Measurements from ENCODE around the gene SLC39A6. TPM values are rescaled to one million over a fixed set of nuclear protein-coding genes. Genes with fewer than 3 reads are reported as not detected.
"Not testable (repeated sequence)": the region's sequence is repeated elsewhere in the genome, so short reads cannot be mapped to it uniquely, and the experiment has no call there.

Gene SLC39A6
- total RNA-seq, 4 donors from 2014 or later, result 15.4 to 55.2 (median 43.6) TPM

- intact Hi-C loops (cut with DNase I), result no loop called here
- no peak overlapping the region for H3K27ac ChIP-seq
Measured at GRCh38 chr18:36175481-36175880, 46.3 kb upstream of the SLC39A6 start.

GRCh38 chr18:36169938-36170337 lies 40.8 kb upstream of the SLC39A6 start:
- 86 to 87% methylated on average over 5 of the region's 5 CpGs for WGBS, 2 donors
- no peak overlapping the region for H3K27ac ChIP-seq
- no peaks in the 10 kb centered on the region for H3K27me3 ChIP-seq
- DNase-seq, result no peak
- intact Hi-C loops (cut with DNase I), result no loop called here
- TF ChIP-seq POLR2A (IDR thresholded peaks at IDR 0.05) (no peak), CTCF (IDR thresholded peaks at IDR 0.05) (no peak)
- no peaks in the 10 kb centered on the region for H3K4me1 ChIP-seq
- H3K4me3 ChIP-seq, result no peak overlapping the region
- no peaks in the 10 kb centered on the region for H3K9me3 ChIP-seq
- peaks cover 0 to 98% (median 37%) of the 10 kb centered on the region in 3 donors for H3K36me3 ChIP-seq

More at GRCh38 chr18:36175481-36175880, 46.3 kb upstream of the SLC39A6 start:
- WGBS, 2 donors, result 86 to 89% methylated on average over 1 of the region's 1 CpG
- DNase-seq, result no peak
- Histone ChIP-seq H3K4me3 (no peak overlapping the region), H3K9me3 (no peaks in the 10 kb centered on the region), H3K27me3 (no peaks in the 10 kb centered on the region), H3K4me1 (peaks cover 0 to 10% (median 10%) of the 10 kb centered on the region in 3 donors), H3K36me3 (peaks cover 0 to 69% (median 8%) of the 10 kb centered on the region in 3 donors)
- TF ChIP-seq POLR2A (IDR thresholded peaks at IDR 0.05) (no peak), CTCF (IDR thresholded peaks at IDR 0.05) (no peak)

- H3K4me1 ChIP-seq; intact Hi-C loops (cut with DNase I); H3K27me3 ChIP-seq; H3K27ac ChIP-seq; H3K4me3 ChIP-seq; DNase-seq; H3K9me3 ChIP-seq: not testable (repeated sequence)
- 83 to 90% methylated on average over 2 to 3 of the region's 3 CpGs for WGBS, 2 donors
- H3K36me3 ChIP-seq, result peaks cover 0 to 98% (median 38%) of the 10 kb centered on the region in 3 donors
Measured at GRCh38 chr18:36168296-36168695, 39.2 kb upstream of the SLC39A6 start.

GRCh38 chr18:36167692-36168218 lies 38.6 kb upstream of the SLC39A6 start:
- WGBS, 2 donors, result 90 to 97% methylated on average over 3 of the region's 3 CpGs
- H3K36me3 ChIP-seq, result peaks cover 0 to 98% (median 38%) of the 10 kb centered on the region in 3 donors
- H3K9me3 ChIP-seq, result no peaks in the 10 kb centered on the region
- intact Hi-C loops (cut with DNase I), result no loop called here
- no peak overlapping the region for H3K27ac ChIP-seq
- TF ChIP-seq POLR2A (IDR thresholded peaks at IDR 0.05), result no peak
- no peak for TF ChIP-seq CTCF (IDR thresholded peaks at IDR 0.05)
- DNase-seq, result no peak
- H3K27me3 ChIP-seq, result no peaks in the 10 kb centered on the region
- H3K4me3 ChIP-seq, result no peak overlapping the region
- no peaks in the 10 kb centered on the region for H3K4me1 ChIP-seq

- intact Hi-C loops (cut with DNase I), result no loop called here
Measured at GRCh38 chr18:36162981-36163380, 33.8 kb upstream of the SLC39A6 start.

More at GRCh38 chr18:36162981-36163380, 33.8 kb upstream of the SLC39A6 start:
- Histone ChIP-seq H3K4me1 (peaks cover 0 to 4% (median 0%) of the 10 kb centered on the region in 3 donors), H3K9me3 (no peaks in the 10 kb centered on the region), H3K27ac (no peak overlapping the region), H3K36me3 (peaks cover 0 to 97% (median 34%) of the 10 kb centered on the region in 3 donors), H3K27me3 (no peaks in the 10 kb centered on the region), H3K4me3 (no peak overlapping the region)
- TF ChIP-seq POLR2A (IDR thresholded peaks at IDR 0.05), result no peak
- TF ChIP-seq CTCF (IDR thresholded peaks at IDR 0.05), result no peak
- no peak for DNase-seq
- 63 to 75% methylated on average over 1 of the region's 1 CpG for WGBS, 2 donors

Measured in esophagus squamous epithelium (tissue), 5 donors.